Parathyroid adenoma (tissue), 2 donors: ENCODE measurements around the gene CYSTM1.

Experiments used
- H2AFZ ChIP-seq: fragments of 300-600 bp; sonication (generic); one replicate; pipeline ENCODE4 v1.7.0; 2017; ENCODE audit warnings: antibody characterized with exemption, mild to moderate bottlenecking
- H3K27ac ChIP-seq: fragments of 300-600 bp; sonication (generic); one replicate; pipeline ENCODE4 v1.7.0; 2017
- H3K27me3 ChIP-seq: fragments of 300-600 bp; sonication (generic); one replicate; pipeline ENCODE4 v1.7.0; 2017; ENCODE audit warnings: low read length; ENCODE audit not compliant: control insufficient read depth, insufficient read depth
- H3K36me3 ChIP-seq: fragments of 300-600 bp; sonication (generic); one replicate; pipeline ENCODE4 v1.7.0; 2017; ENCODE audit warnings: low read length; ENCODE audit not compliant: control insufficient read depth, insufficient read depth
- H3K4me1 ChIP-seq: fragments of 300-600 bp; sonication (generic); one replicate; pipeline ENCODE4 v1.7.0; 2017; ENCODE audit warnings: control low read depth
- H3K4me2 ChIP-seq: fragments of 300-600 bp; sonication (generic); one replicate; pipeline ENCODE4 v1.7.0; 2017; ENCODE audit warnings: low read length
- H3K4me3 ChIP-seq: fragments of 300-600 bp; sonication (generic); one replicate; pipeline ENCODE4 v1.7.0; 2017; ENCODE audit warnings: low read depth, low read length
- H3K79me2 ChIP-seq: fragments of 300-600 bp; sonication (generic); one replicate; pipeline ENCODE4 v1.7.0; 2017; ENCODE audit warnings: control low read depth
- H3K9ac ChIP-seq: fragments of 300-600 bp; sonication (generic); one replicate; pipeline ENCODE4 v1.7.0; 2017; ENCODE audit warnings: mild to moderate bottlenecking
- H3K9me3 ChIP-seq: fragments of 300-600 bp; sonication (generic); one replicate; pipeline ENCODE4 v1.7.0; 2017; ENCODE audit warnings: low read length; ENCODE audit not compliant: control insufficient read depth
- TF ChIP-seq, protein P1 (sequence below): fragments of 300-600 bp; sonication (generic); IDR thresholded peaks from one replicate; pipeline ENCODE4 v1.7.0; 2017; ENCODE audit warnings: antibody characterized with exemption, mild to moderate bottlenecking
- donor health status: primary hyperparathyroidism.

The CYSTM1 gene

DNA sequence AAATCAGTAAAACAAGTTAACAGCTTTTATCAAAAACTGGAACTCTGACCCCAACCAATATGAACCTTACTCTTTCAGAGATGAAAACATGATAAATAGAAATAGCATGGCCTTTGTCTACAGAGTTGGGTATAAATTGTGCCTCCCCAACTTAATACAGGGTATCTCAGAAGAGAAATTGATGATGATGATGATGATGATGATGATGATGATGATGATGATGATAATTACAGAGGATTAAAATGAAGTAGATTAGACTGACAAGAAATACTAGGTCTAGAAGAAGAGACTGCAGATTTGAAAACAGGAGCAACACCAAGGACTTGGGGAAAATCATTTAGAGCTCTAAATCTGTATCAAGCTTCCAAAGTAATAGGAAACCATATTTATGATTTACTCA is 100.8 kb downstream of the CYSTM1 start:
- Histone ChIP-seq H3K4me1 (peaks cover 5% of the 10 kb centered on the region), H3K9me3 (no peaks in the 10 kb centered on the region), H3K27me3 (no peaks in the 10 kb centered on the region), H3K27ac (no peak overlapping the region), H2AFZ (no peak overlapping the region), H3K9ac (no peak overlapping the region), H3K79me2 (peaks cover 10% of the 10 kb centered on the region), H3K4me2 (no peak overlapping the region), H3K4me3 (no peak overlapping the region), H3K36me3 (no peaks in the 10 kb centered on the region)
- TF ChIP-seq, protein P1, sequence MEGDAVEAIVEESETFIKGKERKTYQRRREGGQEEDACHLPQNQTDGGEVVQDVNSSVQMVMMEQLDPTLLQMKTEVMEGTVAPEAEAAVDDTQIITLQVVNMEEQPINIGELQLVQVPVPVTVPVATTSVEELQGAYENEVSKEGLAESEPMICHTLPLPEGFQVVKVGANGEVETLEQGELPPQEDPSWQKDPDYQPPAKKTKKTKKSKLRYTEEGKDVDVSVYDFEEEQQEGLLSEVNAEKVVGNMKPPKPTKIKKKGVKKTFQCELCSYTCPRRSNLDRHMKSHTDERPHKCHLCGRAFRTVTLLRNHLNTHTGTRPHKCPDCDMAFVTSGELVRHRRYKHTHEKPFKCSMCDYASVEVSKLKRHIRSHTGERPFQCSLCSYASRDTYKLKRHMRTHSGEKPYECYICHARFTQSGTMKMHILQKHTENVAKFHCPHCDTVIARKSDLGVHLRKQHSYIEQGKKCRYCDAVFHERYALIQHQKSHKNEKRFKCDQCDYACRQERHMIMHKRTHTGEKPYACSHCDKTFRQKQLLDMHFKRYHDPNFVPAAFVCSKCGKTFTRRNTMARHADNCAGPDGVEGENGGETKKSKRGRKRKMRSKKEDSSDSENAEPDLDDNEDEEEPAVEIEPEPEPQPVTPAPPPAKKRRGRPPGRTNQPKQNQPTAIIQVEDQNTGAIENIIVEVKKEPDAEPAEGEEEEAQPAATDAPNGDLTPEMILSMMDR: no peak

DNA sequence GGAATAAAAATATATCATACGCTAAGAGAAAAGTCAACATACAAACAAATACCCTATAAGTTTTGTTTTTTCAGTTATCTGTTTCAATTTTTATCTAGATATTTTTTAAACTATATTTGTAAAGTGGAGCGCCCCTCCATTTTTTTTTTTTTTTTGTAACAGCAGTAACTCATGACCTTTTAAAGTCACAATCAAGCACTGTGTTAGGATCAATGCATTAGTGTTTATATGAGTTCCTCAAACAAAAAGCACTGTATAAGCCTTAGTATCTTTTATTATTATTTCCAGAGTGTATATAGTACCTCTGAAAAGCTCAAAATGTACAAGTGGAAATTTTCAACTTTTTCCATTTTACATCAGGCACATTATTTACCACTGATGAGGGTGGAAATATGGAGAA is 107.3 kb downstream of the CYSTM1 start:
- Histone ChIP-seq H3K27ac (no peak overlapping the region), H3K27me3 (no peaks in the 10 kb centered on the region), H3K79me2 (peaks cover 33% of the 10 kb centered on the region), H3K4me2 (no peak overlapping the region), H3K9ac (no peak overlapping the region), H2AFZ (no peak overlapping the region), H3K9me3 (no peaks in the 10 kb centered on the region), H3K4me1 (no peaks in the 10 kb centered on the region), H3K4me3 (no peak overlapping the region), H3K36me3 (no peaks in the 10 kb centered on the region)
- TF ChIP-seq, protein P1: no peak

DNA sequence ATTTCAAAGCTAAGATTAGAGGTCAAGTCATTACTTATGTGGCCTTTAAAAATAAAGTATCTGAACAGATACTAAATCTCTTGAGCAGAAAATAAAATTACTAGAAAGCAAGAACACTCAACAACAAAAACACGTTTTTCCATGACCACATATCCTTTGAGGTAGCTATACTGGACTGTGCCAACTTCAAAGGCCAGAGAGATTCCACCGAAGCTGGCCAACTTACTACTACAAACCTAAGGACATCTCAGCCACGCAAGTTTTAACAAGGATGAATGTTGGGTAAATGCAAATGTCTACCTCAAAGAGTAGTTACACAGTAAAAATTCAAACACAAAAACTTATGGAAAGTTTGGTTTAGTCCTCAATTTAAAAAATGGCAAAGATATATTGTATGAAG is 109.0 kb downstream of the CYSTM1 start:
- no peak overlapping the region for H3K27ac ChIP-seq
- H3K79me2 ChIP-seq: peaks cover 40% of the 10 kb centered on the region
- no peaks in the 10 kb centered on the region for H3K27me3 ChIP-seq
- TF ChIP-seq, protein P1: no peak
- H3K36me3 ChIP-seq: no peaks in the 10 kb centered on the region
- H2AFZ ChIP-seq: no peak overlapping the region
- no peak overlapping the region for H3K9ac ChIP-seq
- no peak overlapping the region for H3K4me2 ChIP-seq
- no peak overlapping the region for H3K4me3 ChIP-seq
- H3K9me3 ChIP-seq: no peaks in the 10 kb centered on the region
- no peaks in the 10 kb centered on the region for H3K4me1 ChIP-seq

DNA sequence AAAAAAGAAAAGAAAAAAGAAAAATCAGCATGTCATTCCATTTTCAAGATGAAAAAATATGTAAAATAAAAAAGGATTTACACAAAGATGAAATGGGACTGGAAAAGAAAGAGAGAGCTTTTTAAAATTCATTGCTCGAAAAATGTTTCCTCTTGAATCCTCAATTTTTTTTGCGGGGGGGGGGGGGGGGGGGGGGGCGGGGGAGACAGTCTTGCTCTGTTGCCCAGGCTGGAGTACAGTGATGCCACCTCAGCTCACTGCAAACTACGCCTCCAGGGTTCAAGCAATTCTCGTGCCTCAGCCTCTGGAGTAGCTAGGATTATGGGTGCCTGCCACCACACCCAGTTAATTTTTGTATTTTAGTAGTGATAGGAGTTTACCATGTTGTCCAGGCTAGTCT is 111.4 kb downstream of the CYSTM1 start:
- Histone ChIP-seq H2AFZ (no peak overlapping the region), H3K4me3 (no peak overlapping the region), H3K4me2 (no peak overlapping the region), H3K4me1 (no peaks in the 10 kb centered on the region), H3K27ac (no peak overlapping the region), H3K79me2 (peaks cover 62% of the 10 kb centered on the region), H3K36me3 (no peaks in the 10 kb centered on the region), H3K27me3 (no peaks in the 10 kb centered on the region), H3K9me3 (no peaks in the 10 kb centered on the region), H3K9ac (no peak overlapping the region)
- TF ChIP-seq, protein P1: no peak

DNA sequence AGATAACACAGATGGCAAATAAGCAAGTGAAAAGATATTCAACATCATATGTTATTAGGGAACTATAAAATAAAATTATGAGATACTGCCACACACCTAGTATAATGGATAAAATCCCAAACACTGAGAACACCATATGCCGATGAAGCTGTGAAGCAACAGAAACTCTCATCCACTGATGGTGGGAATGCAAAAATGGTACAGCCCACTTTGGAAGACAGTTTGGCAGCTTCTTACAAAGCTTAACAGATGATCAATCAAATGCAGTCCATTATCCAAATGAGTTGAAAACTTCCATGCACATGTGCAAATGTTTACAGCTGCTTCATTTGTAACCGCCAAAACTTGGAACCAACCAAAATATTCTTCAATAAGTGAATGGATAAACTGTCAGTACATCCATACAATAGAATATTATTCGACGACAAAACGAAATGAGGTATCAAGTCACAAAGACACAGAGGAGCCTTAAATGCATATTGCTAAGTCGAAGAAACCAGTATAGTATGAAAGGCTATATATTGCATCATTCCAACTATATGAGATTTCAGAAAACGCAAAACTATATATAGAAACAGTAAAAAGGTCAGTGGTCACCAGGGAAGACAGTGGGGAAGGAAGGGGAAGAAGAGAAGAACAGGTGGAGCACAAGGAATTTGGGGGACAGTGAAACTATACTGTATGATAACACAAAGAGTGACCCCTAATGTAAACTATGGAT is 113.0 kb downstream of the CYSTM1 start:
- TF ChIP-seq, protein P1: no peak
- Histone ChIP-seq H3K36me3 (no peaks in the 10 kb centered on the region), H3K4me2 (no peak overlapping the region), H3K27ac (no peak overlapping the region), H3K79me2 (peaks cover 61% of the 10 kb centered on the region), H3K4me1 (no peaks in the 10 kb centered on the region), H2AFZ (no peak overlapping the region), H3K4me3 (no peak overlapping the region), H3K27me3 (no peaks in the 10 kb centered on the region), H3K9me3 (no peaks in the 10 kb centered on the region), H3K9ac (no peak overlapping the region)
